Mesenchymal stem cell (in vitro differentiated cells and primary cell): ENCODE data around the gene AUTS2.

Experiments
- DNase-seq: peaks from one replicate; pipeline ENCODE4 v3.0.0-alpha.2; 2013
- H2AFZ ChIP-seq: one replicate; pipeline ENCODE4 v1.6.1; 2013; ENCODE audit warnings: low read depth, mild to moderate bottlenecking, control low read depth, inconsistent platforms, low read length, moderate library complexity
- H2AK5ac ChIP-seq: 2 replicates; pipeline ENCODE4 v1.6.1; 2013; ENCODE audit warnings: low read length, moderate library complexity, mild to moderate bottlenecking, inconsistent platforms; ENCODE audit not compliant: severe bottlenecking
- H2BK120ac ChIP-seq: one replicate; pipeline ENCODE4 v1.6.1; 2013; ENCODE audit warnings: low read depth, mild to moderate bottlenecking, inconsistent platforms, low read length, moderate library complexity
- H2BK12ac ChIP-seq, 2 experiments: one replicate each; pipeline ENCODE4 v1.6.1; 2013; ENCODE audit warnings: inconsistent platforms in 2 of 2, low read length in 2 of 2, mild to moderate bottlenecking in 2 of 2, moderate library complexity in 2 of 2, control low read depth in 1 of 2
- H2BK15ac ChIP-seq: one replicate; pipeline ENCODE4 v1.6.1; 2013; ENCODE audit warnings: mild to moderate bottlenecking, low read depth, inconsistent platforms; ENCODE audit not compliant: poor library complexity, severe bottlenecking
- H2BK5ac ChIP-seq: 2 replicates; pipeline ENCODE4 v1.6.1; 2013; ENCODE audit warnings: low read depth, mild to moderate bottlenecking, low read length, control low read depth, inconsistent platforms; ENCODE audit not compliant: poor library complexity, severe bottlenecking
- H3K14ac ChIP-seq, 2 experiments: one replicate each; pipeline ENCODE4 v1.6.1; 2013; ENCODE audit warnings: inconsistent platforms in 2 of 2, low read length in 2 of 2, control low read depth in 1 of 2, mild to moderate bottlenecking in 1 of 2, moderate library complexity in 1 of 2
- H3K18ac ChIP-seq, 2 experiments: one replicate each; pipeline ENCODE4 v1.6.1; 2013; ENCODE audit warnings: inconsistent platforms in 2 of 2, low read length in 2 of 2, control low read depth in 1 of 2, low read depth in 1 of 2, mild to moderate bottlenecking in 1 of 2
- H3K23ac ChIP-seq, 2 experiments: one replicate each; pipeline ENCODE4 v1.6.1; 2013; ENCODE audit warnings: inconsistent platforms in 2 of 2, low read length in 2 of 2, mild to moderate bottlenecking in 2 of 2, moderate library complexity in 2 of 2, control low read depth in 1 of 2
- H3K27ac ChIP-seq: 2 replicates; pipeline ENCODE4 v1.5.1; 2013; ENCODE audit warnings: mild to moderate bottlenecking, moderate library complexity, low read length, control low read depth, inconsistent platforms; ENCODE audit not compliant: poor library complexity, severe bottlenecking
- H3K27me3 ChIP-seq, 2 experiments: 2 replicates each; pipeline versions ENCODE4 v1.6.1 to v1.7.0; 2013; ENCODE audit warnings: low read length in 2 of 2, mild to moderate bottlenecking in 2 of 2, moderate library complexity in 2 of 2, control low read depth in 1 of 2, inconsistent platforms in 1 of 2; ENCODE audit not compliant: control insufficient read depth in 1 of 2, insufficient read depth in 1 of 2
- H3K36me3 ChIP-seq, 2 experiments: 2 replicates each; pipeline versions ENCODE4 v1.6.1 to v1.7.0; 2013; ENCODE audit warnings: low read length in 2 of 2, control low read depth in 1 of 2, inconsistent platforms in 1 of 2, low read depth in 1 of 2, mild to moderate bottlenecking in 1 of 2; ENCODE audit not compliant: insufficient read depth in 2 of 2, control insufficient read depth in 1 of 2
- H3K4ac ChIP-seq, 2 experiments: one replicate each; pipeline ENCODE4 v1.6.1; 2013; ENCODE audit warnings: inconsistent platforms in 2 of 2, low read length in 2 of 2, mild to moderate bottlenecking in 2 of 2, moderate library complexity in 2 of 2, control low read depth in 1 of 2, low read depth in 1 of 2
- H3K4me1 ChIP-seq: 2 replicates; pipeline ENCODE4 v1.6.1; 2013; ENCODE audit warnings: low read depth, low read length, control low read depth; ENCODE audit not compliant: control insufficient read depth, insufficient read depth
- H3K4me2 ChIP-seq: 2 replicates; pipeline ENCODE4 v1.6.1; 2013; ENCODE audit warnings: low read length, mild to moderate bottlenecking, inconsistent platforms; ENCODE audit not compliant: poor library complexity, severe bottlenecking
- H3K4me3 ChIP-seq, 2 experiments: 2 replicates each; pipeline versions ENCODE4 v1.5.1 to v1.7.0; 2013; ENCODE audit warnings: low read length in 2 of 2, mild to moderate bottlenecking in 2 of 2, control low read depth in 1 of 2, low read depth in 1 of 2; ENCODE audit not compliant: insufficient read depth in 1 of 2
- H3K79me1 ChIP-seq: replicated peaks from 2 replicates; pipeline ENCODE4 v1.6.1; 2013; ENCODE audit warnings: mild to moderate bottlenecking, control low read depth, low read length, inconsistent platforms; ENCODE audit not compliant: poor library complexity, severe bottlenecking
- H3K9ac ChIP-seq: 2 replicates; pipeline ENCODE4 v1.7.0; 2013; ENCODE audit warnings: mild to moderate bottlenecking, low read length, moderate library complexity
- H3K9me3 ChIP-seq: 2 replicates; pipeline ENCODE4 v1.7.0; 2013; ENCODE audit warnings: mild to moderate bottlenecking, low read length; ENCODE audit not compliant: control insufficient read depth
- H4K8ac ChIP-seq: one replicate; pipeline ENCODE4 v1.6.1; 2013; ENCODE audit warnings: inconsistent platforms, mild to moderate bottlenecking, low read length, moderate library complexity
- H4K91ac ChIP-seq: one replicate; pipeline ENCODE4 v1.6.1; 2013; ENCODE audit warnings: mild to moderate bottlenecking, low read length, inconsistent platforms
- WGBS: methylation state at CpG from one replicate; pipeline ENCODE4 v1.1.7; 2013; ENCODE audit warnings: mixed read lengths; 5-methylcytosine and 5-hydroxymethylcytosine counted together

Gene AUTS2

DNA sequence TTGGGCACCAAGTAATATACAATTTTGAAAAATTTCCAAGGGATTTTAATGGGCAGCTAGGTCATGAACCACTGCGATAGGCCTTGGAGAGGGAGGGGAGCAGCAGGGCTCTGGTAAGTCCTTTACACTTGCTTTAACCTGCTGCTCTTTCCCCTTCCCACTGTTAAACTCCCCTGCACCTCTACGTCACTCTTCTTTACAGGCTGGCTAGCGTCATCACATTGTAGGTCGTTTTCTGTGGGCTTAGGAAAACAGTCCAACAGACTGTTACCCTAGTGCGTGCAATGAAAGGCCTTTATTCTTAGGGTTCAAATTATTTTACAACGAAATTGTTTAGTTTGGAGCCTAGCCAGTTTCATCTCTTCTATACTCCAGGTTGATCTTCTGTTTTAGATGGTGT is 235.7 kb downstream of the AUTS2 start:
- H3K4me1 ChIP-seq, result peaks cover 4% of the 10 kb centered on the region
- peaks cover 15% of the 10 kb centered on the region for H3K79me1 ChIP-seq
- no peak overlapping the region for H2AFZ ChIP-seq
- no peak overlapping the region for H3K4ac ChIP-seq
- H4K91ac ChIP-seq, result no peak overlapping the region
- H2BK15ac ChIP-seq, result no peak overlapping the region
- no peak overlapping the region for H3K23ac ChIP-seq
- no peak for DNase-seq
- 87% methylated on average over 6 of the region's 6 CpGs for WGBS
- H3K9me3 ChIP-seq, result no peaks in the 10 kb centered on the region
- H2BK120ac ChIP-seq, result no peak overlapping the region
- no peak overlapping the region for H3K18ac ChIP-seq
- H3K4me2 ChIP-seq, result no peak overlapping the region
- no peak overlapping the region for H3K14ac ChIP-seq
- no peak overlapping the region for H3K27ac ChIP-seq
- no peak overlapping the region for H3K9ac ChIP-seq
- no peaks in the 10 kb centered on the region for H3K27me3 ChIP-seq
- no peak overlapping the region for H2BK12ac ChIP-seq
- no peak overlapping the region for H2BK5ac ChIP-seq
- H4K8ac ChIP-seq, result no peak overlapping the region
- H3K36me3 ChIP-seq, result no peaks in the 10 kb centered on the region
- no peak overlapping the region for H3K4me3 ChIP-seq
- no peak overlapping the region for H2AK5ac ChIP-seq

- H2BK5ac ChIP-seq, result no peak overlapping the region
- no peak overlapping the region for H3K4ac ChIP-seq
- no peak overlapping the region for H2AK5ac ChIP-seq
- no peaks in the 10 kb centered on the region for H3K36me3 ChIP-seq
- H3K4me1 ChIP-seq, result peaks cover 4% of the 10 kb centered on the region
- no peak for DNase-seq
- WGBS, result 88% methylated on average over 7 of the region's 7 CpGs
- H3K9me3 ChIP-seq, result no peaks in the 10 kb centered on the region
- H3K18ac ChIP-seq, result no peak overlapping the region
- no peak overlapping the region for H3K14ac ChIP-seq
- H3K79me1 ChIP-seq, result peaks cover 23% of the 10 kb centered on the region
- H2BK15ac ChIP-seq, result no peak overlapping the region
- no peak overlapping the region for H2AFZ ChIP-seq
- H3K4me2 ChIP-seq, result no peak overlapping the region
- no peak overlapping the region for H4K91ac ChIP-seq
- no peak overlapping the region for H3K27ac ChIP-seq
- H3K23ac ChIP-seq, result no peak overlapping the region
- H4K8ac ChIP-seq, result no peak overlapping the region
- H2BK12ac ChIP-seq, result no peak overlapping the region
- H3K9ac ChIP-seq, result no peak overlapping the region
- no peak overlapping the region for H3K4me3 ChIP-seq
- H2BK120ac ChIP-seq, result no peak overlapping the region
- no peaks in the 10 kb centered on the region for H3K27me3 ChIP-seq
Measured at GRCh38 chr7:69836702-69837101, 238.4 kb downstream of the AUTS2 start.

DNA sequence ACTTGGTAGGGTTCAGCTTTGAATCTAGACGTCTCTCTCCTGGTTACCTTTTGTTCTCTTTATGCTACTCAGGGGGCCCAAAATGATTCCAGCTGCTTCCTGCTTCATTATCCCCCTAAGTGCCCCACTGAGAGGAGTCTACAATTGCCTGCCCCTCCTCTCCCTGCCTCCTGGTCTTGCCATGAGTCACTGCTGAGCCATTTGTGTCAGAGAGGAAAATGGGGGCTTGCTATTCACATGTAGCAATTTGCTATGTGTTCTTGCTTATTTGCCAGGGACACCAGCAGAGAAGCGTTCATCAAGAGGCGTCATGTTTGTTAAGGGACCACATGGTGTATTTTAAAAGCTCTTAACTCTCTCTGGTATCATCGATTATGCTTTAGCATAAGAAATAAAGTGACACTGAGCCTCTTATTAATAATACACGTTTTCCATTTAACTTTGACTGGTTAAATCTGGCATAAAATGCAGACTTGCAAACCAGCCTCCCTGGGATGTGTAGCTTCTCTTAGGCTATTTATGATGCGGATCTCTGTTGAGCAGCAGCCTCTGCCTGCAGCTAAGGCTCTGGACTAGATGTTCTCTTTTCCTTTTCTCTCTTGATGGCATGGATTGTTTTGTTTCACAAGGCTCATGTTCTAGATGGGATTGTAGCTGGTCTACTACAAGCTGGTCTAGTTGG is 239.3 kb downstream of the AUTS2 start:
- Histone ChIP-seq H3K23ac (no peak overlapping the region), H3K27ac (no peak overlapping the region), H3K4ac (no peak overlapping the region), H4K91ac (no peak overlapping the region), H3K18ac (no peak overlapping the region), H3K4me2 (peak overlapping the region; percentile 41), H3K4me1 (peaks cover 4% of the 10 kb centered on the region), H3K27me3 (no peaks in the 10 kb centered on the region), H3K36me3 (no peaks in the 10 kb centered on the region), H2BK15ac (no peak overlapping the region), H2AFZ (no peak overlapping the region), H3K9me3 (no peaks in the 10 kb centered on the region), H2BK12ac (no peak overlapping the region), H2BK5ac (no peak overlapping the region), H2BK120ac (no peak overlapping the region), H3K9ac (no peak overlapping the region), H3K14ac (peak overlapping the region in 1 of 2 experiments; percentile 72), H2AK5ac (no peak overlapping the region), H4K8ac (no peak overlapping the region), H3K79me1 (peaks cover 22% of the 10 kb centered on the region), H3K4me3 (no peak overlapping the region)
- no peak for DNase-seq
- WGBS, result 23% methylated on average over 6 of the region's 6 CpGs

- DNase-seq, result no peak
- no peak overlapping the region for H4K8ac ChIP-seq
- H3K9ac ChIP-seq, result no peak overlapping the region
- H2BK12ac ChIP-seq, result no peak overlapping the region
- WGBS, result 86% methylated on average over 1 of the region's 2 CpGs
- H3K14ac ChIP-seq, result no peak overlapping the region
- H3K4me3 ChIP-seq, result no peak overlapping the region
- H3K79me1 ChIP-seq, result peaks cover 24% of the 10 kb centered on the region
- no peak overlapping the region for H2AK5ac ChIP-seq
- H3K36me3 ChIP-seq, result no peaks in the 10 kb centered on the region
- no peak overlapping the region for H3K4ac ChIP-seq
- no peak overlapping the region for H3K27ac ChIP-seq
- no peak overlapping the region for H2AFZ ChIP-seq
- H2BK15ac ChIP-seq, result no peak overlapping the region
- peaks cover 4% of the 10 kb centered on the region for H3K4me1 ChIP-seq
- H3K9me3 ChIP-seq, result no peaks in the 10 kb centered on the region
- no peaks in the 10 kb centered on the region for H3K27me3 ChIP-seq
- no peak overlapping the region for H3K4me2 ChIP-seq
- no peak overlapping the region for H3K23ac ChIP-seq
- no peak overlapping the region for H2BK120ac ChIP-seq
- no peak overlapping the region for H2BK5ac ChIP-seq
- H4K91ac ChIP-seq, result no peak overlapping the region
- no peak overlapping the region for H3K18ac ChIP-seq
Measured at GRCh38 chr7:69839782-69840181, 241.5 kb downstream of the AUTS2 start.
